Activated T-cell treated with anti-CD3 and anti-CD28 coated beads for 24 hours (primary cell): Measurements from ENCODE around the gene DTX1.

Source experiments
- DNase-seq: peaks from one replicate; pipeline ENCODE4 v3.0.0-alpha.2; 2020; ENCODE audit warnings: low read depth

The DTX1 gene

GRCh38 chr12:113071135-113072112 lies 14.9 kb downstream of the DTX1 start:
- no peak for DNase-seq

GRCh38 chr12:113072136-113072535 lies 15.6 kb downstream of the DTX1 start:
- no peak for DNase-seq

DNA sequence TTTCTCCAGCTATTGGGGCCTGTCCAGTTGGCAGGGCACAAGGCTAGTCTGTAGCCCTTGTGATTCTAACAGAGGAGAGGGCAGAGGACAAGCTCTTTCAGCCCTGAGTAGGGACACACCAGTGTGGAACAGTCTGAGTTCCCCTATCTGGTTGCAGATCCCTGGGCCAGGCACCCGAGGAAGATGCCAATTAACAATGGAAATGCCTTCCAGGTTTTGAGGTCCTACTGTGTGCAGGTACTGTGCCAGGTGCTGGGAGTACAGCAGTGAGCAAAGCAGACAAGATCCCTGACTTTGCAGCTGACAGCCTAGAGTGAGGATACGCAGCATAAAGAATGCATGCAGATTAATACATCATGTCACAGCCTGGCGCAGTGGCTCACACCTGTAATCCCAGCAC lies 17.1 kb downstream of the DTX1 start:
- DNase-seq = no peak

DNA sequence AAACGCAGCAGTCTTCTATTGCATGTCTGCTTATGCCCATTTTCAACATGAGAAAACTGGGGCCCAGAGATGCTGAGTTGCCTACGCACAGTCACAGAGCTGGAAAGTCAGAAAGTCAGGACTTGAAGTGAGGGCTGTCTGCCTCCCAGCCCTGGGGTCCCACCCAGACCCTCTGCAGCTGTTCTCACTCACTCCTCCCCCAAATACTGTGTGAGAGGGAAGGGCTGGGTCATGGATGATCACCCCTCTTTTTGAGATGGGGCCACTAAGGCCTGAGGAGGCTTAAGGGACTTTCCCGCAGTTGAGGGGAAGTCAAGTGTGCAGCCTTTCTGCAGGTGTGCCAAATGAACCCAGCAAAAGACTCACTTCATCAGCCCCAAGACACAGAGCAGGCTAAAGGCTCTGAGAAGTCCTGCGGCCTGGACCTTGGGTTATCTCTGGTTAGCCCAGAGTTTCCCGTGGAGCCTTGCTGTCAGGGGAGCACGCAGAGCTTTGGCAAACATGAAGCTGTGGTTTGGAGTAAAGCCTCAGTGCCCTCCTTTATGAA lies 18.7 kb downstream of the DTX1 start:
- no peak for DNase-seq

- no peak for DNase-seq
These were observed 20.7 kb downstream of the DTX1 start for GRCh38 chr12:113077057-113077858.

- no peak for DNase-seq
These were observed 21.3 kb downstream of the DTX1 start for GRCh38 chr12:113077859-113078255.

- DNase-seq = no peak
These were observed 25.3 kb downstream of the DTX1 start for GRCh38 chr12:113081873-113082272.

DNA sequence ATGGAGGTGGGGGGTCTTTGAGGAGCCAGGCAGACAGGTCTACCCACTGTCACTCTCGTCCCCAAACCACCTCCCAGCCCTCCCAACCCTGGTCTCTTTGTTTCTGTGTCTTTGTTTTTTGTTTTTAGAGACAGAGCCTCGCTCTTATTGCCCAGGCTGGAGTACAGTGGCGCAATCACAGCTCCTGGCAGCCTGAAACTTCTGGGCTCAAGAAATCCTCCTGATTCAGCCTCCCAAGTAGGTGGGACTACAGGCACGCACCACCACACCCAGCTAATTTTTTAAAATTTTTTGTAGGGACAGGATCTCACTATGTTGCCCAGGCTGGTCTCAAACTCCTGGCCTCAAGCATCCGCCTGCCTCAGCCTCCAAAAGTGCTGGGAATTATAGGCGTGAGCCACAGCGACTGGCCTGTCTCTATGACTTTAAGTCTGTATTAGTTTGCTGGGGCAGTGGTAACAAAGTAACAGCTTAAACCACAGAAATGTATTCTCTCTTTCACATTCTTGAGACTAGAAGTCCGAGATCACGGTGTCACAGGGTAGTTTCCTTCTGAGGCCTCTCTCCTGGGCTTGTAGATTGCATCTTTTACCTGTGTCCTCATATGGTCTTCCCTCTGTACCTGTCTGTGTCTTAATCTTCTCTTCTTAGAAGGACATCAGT lies 26.1 kb downstream of the DTX1 start:
- no peak for DNase-seq

GRCh38 chr12:113083863-113084435 lies 27.4 kb downstream of the DTX1 start:
- no peak for DNase-seq

- peak; percentile 15 for DNase-seq
These were observed 30.0 kb downstream of the DTX1 start for GRCh38 chr12:113086249-113087164.

- no peak for DNase-seq
These were observed 30.7 kb downstream of the DTX1 start for GRCh38 chr12:113087193-113087592.

DNA sequence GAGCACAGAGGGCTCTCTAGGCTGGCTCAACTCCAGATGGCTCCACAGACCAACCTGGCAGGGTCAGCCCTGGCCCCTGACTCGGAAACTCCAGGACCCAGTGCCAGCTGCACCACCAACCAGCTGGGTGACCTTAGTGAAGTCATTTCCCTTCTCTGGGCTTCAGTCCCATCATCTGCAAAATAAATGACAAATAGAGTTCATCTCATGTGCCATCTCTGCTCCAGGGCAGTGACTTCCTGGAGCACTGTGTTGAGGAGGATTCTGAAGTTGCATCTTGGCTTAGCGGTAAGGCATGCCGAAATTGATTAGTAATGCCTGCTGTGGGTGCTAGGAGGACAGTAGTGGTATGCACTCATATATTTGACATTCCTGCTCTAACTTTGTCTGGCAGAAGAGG lies 31.5 kb downstream of the DTX1 start:
- DNase-seq = no peak

DNA sequence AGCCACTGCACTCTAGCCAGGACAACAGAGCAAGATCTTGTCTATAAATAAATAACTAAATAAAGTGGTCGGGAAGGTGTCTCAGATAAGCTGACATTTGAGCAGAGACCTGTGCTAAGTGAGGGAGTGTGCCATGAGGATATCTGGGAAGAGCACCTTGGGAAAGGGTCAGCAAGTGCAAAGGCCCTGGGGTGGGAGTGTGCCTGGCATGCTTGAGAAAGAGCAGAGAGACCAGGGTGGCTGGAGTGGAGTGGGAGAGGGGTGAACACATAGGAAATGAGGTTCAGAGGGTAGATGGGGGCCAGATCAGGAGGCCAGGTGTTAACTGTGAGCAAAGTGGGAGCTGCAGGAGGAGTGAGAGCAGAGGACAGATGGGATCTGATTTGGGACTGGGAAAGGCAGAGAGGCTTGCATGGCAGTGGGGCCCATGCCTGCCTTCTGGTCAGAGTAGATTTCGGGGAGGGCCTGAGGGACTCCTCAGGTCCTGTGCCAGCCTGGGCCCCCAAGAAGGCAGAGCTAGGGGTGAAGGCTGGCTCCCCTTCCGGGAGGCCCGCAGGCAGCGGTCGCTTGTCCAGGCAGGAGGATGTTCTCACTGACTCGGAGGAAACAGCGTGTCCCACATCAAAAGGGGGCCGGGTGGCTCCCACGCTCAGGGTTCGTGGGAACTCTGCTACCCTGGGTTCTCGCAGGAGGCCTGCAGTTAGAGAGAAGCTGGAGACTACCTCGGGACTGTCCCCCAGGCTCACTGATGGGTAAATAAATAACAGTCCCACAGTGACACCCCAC lies 32.6 kb downstream of the DTX1 start:
- peak; percentile 59 for DNase-seq

DNA sequence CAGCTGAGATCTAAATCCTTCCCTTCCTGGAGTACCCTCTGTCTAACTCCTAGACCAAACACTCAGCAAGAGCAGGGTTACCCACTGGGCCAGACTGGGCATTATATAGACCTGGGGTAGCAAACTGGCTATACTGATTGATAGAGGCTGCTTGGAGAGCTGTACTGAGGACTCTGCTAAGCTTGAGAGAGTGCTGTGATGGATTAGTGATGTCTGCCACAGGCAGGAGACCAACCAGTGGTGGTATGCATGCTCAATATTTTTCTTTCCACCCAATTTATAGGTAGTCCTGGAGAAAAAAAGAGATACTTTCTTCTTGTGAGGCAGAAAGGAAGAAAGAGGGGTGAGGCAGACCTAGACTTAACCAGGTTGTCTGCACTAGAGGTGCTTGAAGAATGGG lies 33.3 kb downstream of the DTX1 start:
- DNase-seq = no peak

DNA sequence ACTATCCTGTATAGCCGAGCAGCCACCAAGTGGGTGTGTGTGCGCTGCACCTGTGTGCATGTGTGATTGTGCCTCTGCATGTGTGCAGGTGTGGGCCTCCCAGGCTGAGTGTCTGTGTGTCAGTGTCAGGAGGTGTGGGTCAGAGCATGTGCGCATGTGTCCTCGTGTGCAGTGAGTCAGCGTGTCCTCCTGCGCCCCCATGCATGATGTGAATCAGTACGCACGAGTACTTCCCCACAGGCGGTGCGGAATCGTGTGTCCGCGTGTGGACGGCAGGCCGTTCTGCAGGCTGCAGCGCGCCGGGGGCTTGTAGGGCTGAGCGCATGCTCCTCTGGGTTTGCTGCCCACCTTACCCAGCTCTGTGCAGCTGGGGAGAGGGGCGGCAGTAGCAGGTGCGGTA lies 34.2 kb downstream of the DTX1 start:
- no peak for DNase-seq

- DNase-seq = no peak
These were observed 35.0 kb downstream of the DTX1 start for GRCh38 chr12:113091506-113091905.

GRCh38 chr12:113092607-113093408 lies 36.3 kb downstream of the DTX1 start:
- no peak for DNase-seq

DNA sequence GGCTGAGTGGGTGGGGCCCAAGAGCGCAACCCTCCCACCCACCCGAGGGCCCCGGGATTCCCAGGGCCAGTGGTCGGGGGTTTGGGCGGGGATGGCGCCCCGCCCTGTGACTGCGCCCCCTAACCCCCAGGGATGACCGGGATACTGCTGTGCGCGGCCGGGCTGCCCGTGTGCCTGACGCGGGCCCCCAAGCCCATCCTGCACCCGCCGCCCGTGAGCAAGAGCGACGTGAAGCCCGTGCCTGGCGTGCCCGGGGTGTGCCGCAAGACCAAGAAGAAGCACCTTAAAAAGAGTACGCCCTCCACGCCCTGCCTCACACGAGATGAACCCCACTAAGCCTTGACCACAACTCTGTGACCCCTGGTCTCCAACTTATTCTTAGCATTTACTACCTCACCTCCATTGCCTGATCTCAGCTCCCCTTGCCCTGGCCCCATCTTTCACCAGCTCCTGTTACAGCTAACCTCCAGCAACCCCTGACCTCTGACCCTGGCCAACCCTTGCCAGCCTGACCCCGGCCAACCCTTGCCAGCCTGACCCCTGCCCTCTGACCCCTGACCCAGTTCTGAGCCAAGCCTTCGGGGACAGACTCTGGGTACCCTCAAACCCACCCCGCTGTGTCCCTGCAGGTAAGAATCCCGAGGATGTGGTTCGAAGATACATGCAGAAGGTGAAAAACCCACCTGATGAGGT lies 37.0 kb downstream of the DTX1 start:
- no peak for DNase-seq
